AG20443 (cell line): ENCODE data around the gene AMN1.

Source experiments
- DNase-seq: peaks from one replicate; pipeline ENCODE4 v3.0.0; 2012; ENCODE audit warnings: low spot score, mixed read lengths

AMN1 gene

DNA sequence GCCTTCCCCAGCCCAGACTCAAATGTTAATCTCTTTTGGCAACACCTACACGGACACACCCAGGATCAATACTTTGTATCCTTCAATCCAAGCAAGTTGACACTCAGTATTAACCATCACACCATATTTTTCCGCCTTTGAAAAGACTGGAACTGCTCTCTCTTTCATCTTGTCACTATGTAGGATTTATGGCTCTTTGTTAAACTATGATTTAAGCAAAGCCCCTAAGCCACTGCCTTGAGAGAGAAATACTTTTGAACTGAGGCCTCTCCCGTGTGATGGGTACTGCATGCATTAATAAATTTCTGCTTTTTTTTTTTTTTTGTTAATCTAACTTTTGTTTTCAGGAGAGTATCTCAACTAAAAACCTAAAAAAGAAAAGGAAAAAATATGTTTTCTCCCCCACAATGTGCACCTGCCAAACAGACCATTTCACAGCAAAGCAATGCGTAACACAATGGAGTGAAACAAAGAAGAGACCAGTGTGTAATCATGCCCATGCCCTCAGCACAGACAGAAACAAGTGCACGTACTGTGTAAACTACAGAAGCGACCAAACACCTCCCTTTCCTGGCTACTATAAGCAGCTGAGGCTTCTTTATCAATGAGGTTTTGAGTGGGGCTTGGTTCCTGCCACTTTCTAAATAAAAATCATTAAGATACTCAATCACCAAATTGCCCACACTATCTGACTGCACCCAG, 97.6 kb downstream of the AMN1 start:
- DNase-seq, result no peak

DNA sequence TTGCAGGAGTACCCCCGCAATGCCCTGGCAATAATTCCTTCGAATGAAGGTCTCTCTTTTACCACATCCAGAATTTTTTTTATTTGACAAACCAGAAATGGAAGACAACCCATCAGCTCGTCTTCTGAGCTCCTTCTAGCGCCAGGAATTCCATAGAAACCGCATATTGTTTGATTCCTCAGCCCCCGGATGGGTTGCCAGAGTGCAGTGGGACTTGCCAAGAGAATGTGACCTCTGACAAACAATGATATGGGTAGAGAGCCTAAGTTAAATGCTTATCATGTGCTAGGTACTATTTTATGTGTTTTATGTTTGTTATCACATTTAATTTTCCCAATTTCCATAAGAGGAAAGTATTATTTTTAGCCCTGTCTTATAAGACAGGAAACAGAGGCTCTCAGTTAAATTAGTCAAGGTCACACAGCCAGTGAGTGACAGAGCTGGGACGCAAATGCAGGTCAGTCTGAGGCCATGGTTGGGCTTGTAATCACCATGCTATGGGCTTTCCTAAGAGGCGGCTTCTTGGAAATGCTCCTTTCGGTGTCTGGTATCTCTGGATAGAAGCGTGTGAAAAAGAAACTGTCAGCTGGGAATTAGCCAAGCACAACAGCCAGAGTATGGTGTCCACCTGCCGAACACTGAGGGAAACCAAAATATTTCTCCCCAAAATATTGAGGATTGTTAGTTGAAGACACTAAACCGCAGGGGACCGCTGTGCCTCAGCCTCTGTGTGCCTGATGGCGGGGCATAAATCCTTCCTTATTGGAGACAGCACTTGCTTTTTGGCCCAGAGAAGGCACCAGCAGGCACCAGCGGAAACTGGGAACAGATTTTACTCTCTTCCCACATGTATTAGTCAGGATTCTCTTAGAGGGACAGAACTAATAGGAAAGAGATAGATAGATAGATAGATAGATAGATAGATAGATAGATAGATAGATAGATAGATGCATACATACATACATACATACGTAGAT, 98.8 kb downstream of the AMN1 start:
- DNase-seq, result peak; percentile 36

DNA sequence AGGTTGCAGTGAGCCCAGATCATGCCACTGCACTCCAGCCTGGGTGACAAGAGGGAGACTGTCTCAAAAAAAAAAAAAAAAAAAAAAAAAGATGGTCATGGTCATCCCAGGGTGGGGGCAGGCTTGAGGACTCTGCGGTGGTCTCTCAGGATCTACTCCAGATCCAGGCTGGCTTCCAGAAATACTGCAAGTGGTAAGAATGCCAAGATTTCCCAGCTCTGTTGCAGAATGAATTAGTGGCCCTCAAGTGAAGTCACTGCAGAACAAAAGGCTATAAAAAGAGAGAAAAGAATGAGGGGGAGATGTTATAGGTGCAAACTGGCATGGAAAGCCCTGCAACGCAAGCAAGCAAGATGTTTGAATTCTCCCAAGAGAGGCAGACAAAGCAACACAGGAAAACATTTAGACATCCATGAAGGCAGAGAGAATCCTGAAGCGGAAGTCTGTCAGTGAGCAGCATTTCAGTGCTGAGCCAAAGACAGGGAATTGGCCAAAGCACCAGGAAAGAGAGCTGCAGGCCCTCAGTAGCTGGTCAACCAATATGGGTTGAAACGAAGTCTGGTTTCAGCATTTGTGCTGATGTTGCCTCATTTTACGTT, 101.3 kb downstream of the AMN1 start:
- DNase-seq, result no peak

DNA sequence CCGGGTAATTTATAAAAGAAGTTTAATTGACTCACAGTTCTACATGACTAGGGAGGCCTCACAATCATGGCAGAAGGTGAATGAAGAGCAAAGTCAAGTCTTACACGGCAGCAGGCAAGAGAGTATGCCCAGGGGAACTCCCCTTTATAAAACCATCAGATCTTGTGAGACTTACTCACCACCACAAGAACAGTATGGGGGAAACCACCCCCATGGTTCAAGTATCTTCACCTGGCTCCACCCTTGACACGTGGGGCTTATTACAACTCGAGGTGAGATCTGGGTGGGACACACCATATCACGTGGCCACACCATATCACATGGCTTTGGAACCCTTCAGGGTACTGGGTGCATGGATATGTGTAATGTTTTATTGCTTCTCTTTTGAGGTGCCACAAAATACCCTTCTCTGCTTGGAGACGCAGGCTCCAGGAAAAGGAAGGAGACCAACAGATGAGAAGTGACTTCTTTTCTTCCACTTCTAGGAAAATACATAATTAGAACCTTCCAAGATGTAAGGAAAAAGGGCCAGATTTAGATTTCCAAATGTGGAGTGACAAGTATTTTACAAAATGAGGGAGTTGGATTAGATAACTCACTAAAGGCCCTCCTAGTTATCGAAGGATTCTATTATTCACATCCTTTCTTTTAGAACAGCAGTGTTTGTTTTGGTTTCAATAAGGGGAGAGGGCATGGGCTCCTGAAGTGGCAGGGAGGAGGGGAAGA, 102.4 kb downstream of the AMN1 start:
- no peak for DNase-seq

DNA sequence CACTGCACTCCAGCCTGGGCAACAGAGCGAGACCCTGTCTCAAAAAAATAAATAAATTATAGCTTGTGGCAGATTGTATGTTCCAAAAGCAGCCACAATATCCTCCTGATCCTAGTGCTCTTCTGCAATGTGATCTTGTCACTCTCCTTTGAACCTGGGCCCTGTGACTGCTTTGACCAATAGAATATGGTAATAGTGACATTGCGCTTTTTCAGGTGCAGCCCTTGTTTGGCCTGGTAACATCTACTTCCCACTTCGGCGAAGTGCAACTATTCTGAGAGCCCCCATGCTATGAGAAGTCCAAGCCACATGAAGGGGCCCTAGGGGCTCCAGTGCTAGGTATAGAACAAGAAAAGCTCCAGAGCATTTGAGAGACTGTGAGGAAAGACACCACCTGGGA, 106.8 kb downstream of the AMN1 start:
- no peak for DNase-seq
